ENCODE data around the gene EXOC3L2. TPM values are rescaled to one million over a fixed set of nuclear protein-coding genes. Genes with fewer than 3 reads are reported as not detected.

The EXOC3L2 gene
- total RNA-seq, 1 experiment from 2014 or later, result 0.08 TPM

DNA sequence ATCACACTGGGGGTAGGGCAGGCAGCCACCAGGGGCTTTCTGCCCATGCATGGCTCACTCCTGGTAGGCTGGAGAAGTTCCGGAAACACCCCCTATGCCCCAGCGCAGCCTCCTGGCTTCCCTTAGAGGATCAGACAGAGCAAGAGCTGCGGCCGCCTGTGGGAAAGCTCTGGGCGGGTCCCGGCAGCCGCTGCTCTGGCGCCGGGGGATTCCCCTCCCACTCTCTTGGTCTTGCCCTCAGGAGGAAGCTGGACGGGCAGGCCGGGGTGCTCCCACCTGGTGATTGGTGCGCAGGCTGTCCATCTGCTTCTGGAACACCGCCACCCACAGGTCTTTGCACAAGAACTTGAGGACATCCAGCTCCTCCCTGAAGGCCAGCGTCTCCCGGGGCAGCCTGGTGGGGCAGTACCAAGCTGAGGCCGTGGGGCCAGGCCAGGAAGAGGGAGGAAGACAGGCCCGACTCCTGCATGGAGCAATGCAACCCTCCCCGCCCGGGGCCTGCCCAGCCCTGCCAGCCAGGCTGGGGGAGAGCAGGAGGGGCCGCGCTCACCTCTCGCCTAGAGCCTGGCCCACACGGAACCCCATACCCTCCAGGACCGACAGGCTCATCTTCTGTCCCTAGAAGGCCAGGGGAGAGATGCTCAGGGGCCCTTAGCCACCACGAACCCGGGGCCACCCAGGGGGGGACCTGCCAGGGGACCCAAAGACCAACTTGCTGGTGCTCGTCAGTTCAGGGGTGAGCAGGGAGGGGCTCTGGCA is 80.5 kb downstream of the EXOC3L2 start:
- intact Hi-C loops (cut with micrococcal nuclease; ENCODE audit: unreplicated experiment) (no loop called here), in situ Hi-C loops (cut with HindIII; ENCODE audit: low pct_unique_long_range_greater_than_20kb, low sequenced_read_pairs) (no loop called here)
- DNase-seq (ENCODE audit: low read depth, low spot score), result no peak
- ATAC-seq, result no peak
- Histone ChIP-seq H3K4me3 (ENCODE audit: low read depth in 2 of 2, low read length in 2 of 2) (no peak overlapping the region), H3K4me1 (ENCODE audit: control insufficient read depth, insufficient read depth, low read length) (no peaks in the 10 kb centered on the region), H3K9me3 (ENCODE audit: control insufficient read depth, insufficient read depth, low read depth, low read length) (no peaks in the 10 kb centered on the region), H3K36me3 (ENCODE audit: control insufficient read depth, insufficient read depth, low read length) (no peaks in the 10 kb centered on the region), H3K27me3 (ENCODE audit: control insufficient read depth, insufficient read depth, low read length) (no peaks in the 10 kb centered on the region), H3K27ac (ENCODE audit: low read length) (no peak overlapping the region)
- no TSS peak for BruUV-seq (replicated peaks)
- TF ChIP-seq, protein P1, sequence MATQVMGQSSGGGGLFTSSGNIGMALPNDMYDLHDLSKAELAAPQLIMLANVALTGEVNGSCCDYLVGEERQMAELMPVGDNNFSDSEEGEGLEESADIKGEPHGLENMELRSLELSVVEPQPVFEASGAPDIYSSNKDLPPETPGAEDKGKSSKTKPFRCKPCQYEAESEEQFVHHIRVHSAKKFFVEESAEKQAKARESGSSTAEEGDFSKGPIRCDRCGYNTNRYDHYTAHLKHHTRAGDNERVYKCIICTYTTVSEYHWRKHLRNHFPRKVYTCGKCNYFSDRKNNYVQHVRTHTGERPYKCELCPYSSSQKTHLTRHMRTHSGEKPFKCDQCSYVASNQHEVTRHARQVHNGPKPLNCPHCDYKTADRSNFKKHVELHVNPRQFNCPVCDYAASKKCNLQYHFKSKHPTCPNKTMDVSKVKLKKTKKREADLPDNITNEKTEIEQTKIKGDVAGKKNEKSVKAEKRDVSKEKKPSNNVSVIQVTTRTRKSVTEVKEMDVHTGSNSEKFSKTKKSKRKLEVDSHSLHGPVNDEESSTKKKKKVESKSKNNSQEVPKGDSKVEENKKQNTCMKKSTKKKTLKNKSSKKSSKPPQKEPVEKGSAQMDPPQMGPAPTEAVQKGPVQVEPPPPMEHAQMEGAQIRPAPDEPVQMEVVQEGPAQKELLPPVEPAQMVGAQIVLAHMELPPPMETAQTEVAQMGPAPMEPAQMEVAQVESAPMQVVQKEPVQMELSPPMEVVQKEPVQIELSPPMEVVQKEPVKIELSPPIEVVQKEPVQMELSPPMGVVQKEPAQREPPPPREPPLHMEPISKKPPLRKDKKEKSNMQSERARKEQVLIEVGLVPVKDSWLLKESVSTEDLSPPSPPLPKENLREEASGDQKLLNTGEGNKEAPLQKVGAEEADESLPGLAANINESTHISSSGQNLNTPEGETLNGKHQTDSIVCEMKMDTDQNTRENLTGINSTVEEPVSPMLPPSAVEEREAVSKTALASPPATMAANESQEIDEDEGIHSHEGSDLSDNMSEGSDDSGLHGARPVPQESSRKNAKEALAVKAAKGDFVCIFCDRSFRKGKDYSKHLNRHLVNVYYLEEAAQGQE (IDR thresholded peaks at IDR 0.05; ENCODE audit: insufficient read depth in 1 of 2, low read depth in 2 of 2, low read length in 1 of 2), result no peak
- no peak for TF ChIP-seq POLR2AphosphoS5 (IDR thresholded peaks at IDR 0.05; ENCODE audit: low read depth, low read length)
- no peak for TF ChIP-seq TCF7L2 (IDR thresholded peaks at IDR 0.05; ENCODE audit: low read depth, low read length)
- no peak for TF ChIP-seq SIN3A (IDR thresholded peaks at IDR 0.05; ENCODE audit: borderline replicate concordance, insufficient read depth, low read depth, low read length)
- TF ChIP-seq, protein P2, sequence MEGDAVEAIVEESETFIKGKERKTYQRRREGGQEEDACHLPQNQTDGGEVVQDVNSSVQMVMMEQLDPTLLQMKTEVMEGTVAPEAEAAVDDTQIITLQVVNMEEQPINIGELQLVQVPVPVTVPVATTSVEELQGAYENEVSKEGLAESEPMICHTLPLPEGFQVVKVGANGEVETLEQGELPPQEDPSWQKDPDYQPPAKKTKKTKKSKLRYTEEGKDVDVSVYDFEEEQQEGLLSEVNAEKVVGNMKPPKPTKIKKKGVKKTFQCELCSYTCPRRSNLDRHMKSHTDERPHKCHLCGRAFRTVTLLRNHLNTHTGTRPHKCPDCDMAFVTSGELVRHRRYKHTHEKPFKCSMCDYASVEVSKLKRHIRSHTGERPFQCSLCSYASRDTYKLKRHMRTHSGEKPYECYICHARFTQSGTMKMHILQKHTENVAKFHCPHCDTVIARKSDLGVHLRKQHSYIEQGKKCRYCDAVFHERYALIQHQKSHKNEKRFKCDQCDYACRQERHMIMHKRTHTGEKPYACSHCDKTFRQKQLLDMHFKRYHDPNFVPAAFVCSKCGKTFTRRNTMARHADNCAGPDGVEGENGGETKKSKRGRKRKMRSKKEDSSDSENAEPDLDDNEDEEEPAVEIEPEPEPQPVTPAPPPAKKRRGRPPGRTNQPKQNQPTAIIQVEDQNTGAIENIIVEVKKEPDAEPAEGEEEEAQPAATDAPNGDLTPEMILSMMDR (IDR thresholded peaks at IDR 0.05), result no peak
- ChIA-PET POLR2A (interaction anchor here (0.5 kb wide), 1 partner anchor 82 kb away, joined by 3 read pairs; no protein-coding TSS in a partner anchor), CTCF (no interaction called here)

DNA sequence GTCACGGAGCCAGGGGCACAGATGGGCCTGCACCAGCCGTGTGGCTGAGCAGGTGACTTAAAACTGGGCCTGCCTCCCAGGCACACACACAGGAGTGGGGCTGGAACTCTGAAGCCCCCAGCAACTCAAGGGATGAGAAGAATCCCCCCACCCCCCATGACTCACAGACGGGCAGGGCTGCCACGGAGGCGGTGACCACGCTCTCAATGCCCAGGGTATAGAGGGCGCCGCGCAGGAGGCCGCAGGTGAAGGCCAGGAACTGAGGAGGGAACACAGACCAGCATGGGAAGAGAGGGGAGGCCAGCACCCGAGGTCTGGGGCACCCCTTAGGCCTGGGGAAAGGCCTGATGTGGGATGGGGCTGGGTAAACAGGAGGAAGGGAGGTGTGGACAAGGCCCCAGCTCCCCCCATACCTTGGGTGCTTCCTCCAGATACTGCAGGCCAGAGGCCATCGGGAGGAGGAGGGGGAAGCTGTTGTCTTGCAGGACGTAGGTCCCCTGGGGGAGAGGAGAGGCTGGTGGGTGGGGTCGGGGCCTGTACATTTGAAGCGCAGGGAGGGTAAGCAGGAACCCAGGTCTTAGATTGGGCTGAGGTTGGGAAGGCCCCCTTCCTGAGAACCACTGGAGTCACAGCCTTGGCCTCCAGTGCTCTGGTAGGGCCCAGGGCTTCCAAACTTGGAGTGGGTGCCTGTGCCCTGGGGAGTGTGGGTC is 81.3 kb downstream of the EXOC3L2 start:
- no TSS peak for BruUV-seq (replicated peaks)
- ATAC-seq (no peak), DNase-seq (ENCODE audit: low read depth, low spot score) (no peak)
- CTCF ChIA-PET, result no interaction called here
- no peak overlapping the region for H3K27ac ChIP-seq (ENCODE audit: low read length)
- in situ Hi-C loops (cut with HindIII; ENCODE audit: low pct_unique_long_range_greater_than_20kb, low sequenced_read_pairs), result no loop called here
- no peaks in the 10 kb centered on the region for H3K36me3 ChIP-seq (ENCODE audit: control insufficient read depth, insufficient read depth, low read length)
- H3K27me3 ChIP-seq (ENCODE audit: control insufficient read depth, insufficient read depth, low read length), result no peaks in the 10 kb centered on the region
- TF ChIP-seq SIN3A (IDR thresholded peaks at IDR 0.05; ENCODE audit: borderline replicate concordance, insufficient read depth, low read depth, low read length) (no peak), TCF7L2 (IDR thresholded peaks at IDR 0.05; ENCODE audit: low read depth, low read length) (no peak), POLR2AphosphoS5 (IDR thresholded peaks at IDR 0.05; ENCODE audit: low read depth, low read length) (no peak)
- TF ChIP-seq, protein P2 (IDR thresholded peaks at IDR 0.05), result no peak
- TF ChIP-seq, protein P1 (IDR thresholded peaks at IDR 0.05; ENCODE audit: insufficient read depth in 1 of 2, low read depth in 2 of 2, low read length in 1 of 2), result no peak
- POLR2A ChIA-PET, result no interaction called here
- no peak overlapping the region for H3K4me3 ChIP-seq (ENCODE audit: low read depth in 2 of 2, low read length in 2 of 2)
- intact Hi-C loops (cut with micrococcal nuclease; ENCODE audit: unreplicated experiment), result no loop called here
- H3K4me1 ChIP-seq (ENCODE audit: control insufficient read depth, insufficient read depth, low read length), result no peaks in the 10 kb centered on the region
- no peaks in the 10 kb centered on the region for H3K9me3 ChIP-seq (ENCODE audit: control insufficient read depth, insufficient read depth, low read depth, low read length)

Measured in Panc1 (cell line).